CD14-positive monocyte (primary cell): ENCODE measurements around the gene ADH6. TPM values are rescaled to one million over a fixed set of nuclear protein-coding genes. Genes with fewer than 3 reads are reported as not detected.

Experiments used
- DNase-seq, 3 donors: peaks; one replicate each; pipeline ENCODE4 v3.0.0-alpha.2; 2011 to 2022
- H2AFZ ChIP-seq: 2 replicates; pipeline ENCODE4 v1.6.0; 2012; ENCODE audit warnings: mild to moderate bottlenecking, low read depth, low read length, inconsistent platforms; ENCODE audit not compliant: insufficient read depth, poor library complexity, severe bottlenecking
- H3K27ac ChIP-seq, 2 donors: 1 replicate in 1 of 2; 2 replicates in 1 of 2; pipeline ENCODE4 v1.5.1; 2012 to 2013; ENCODE audit warnings: low read length in 2 of 2, control low read depth in 1 of 2, inconsistent platforms in 1 of 2, low read depth in 1 of 2, mild to moderate bottlenecking in 1 of 2
- H3K27me3 ChIP-seq, 2 donors: one replicate each; pipeline versions ENCODE4 v1.6.0 to v1.6.1; 2011 to 2013; ENCODE audit warnings: low read length in 2 of 2; ENCODE audit not compliant: control insufficient read depth in 2 of 2, insufficient read depth in 2 of 2
- H3K36me3 ChIP-seq, 2 donors: replicated peaks in 1 of 2; 1 replicate in 1 of 2; 2 replicates in 1 of 2; pipeline versions ENCODE4 v1.5.1 to v1.6.1; 2012 to 2013; ENCODE audit warnings: low read length in 2 of 2, control low read depth in 1 of 2, inconsistent platforms in 1 of 2, mild to moderate bottlenecking in 1 of 2; ENCODE audit not compliant: insufficient read depth in 2 of 2, control insufficient read depth in 1 of 2
- H3K4me1 ChIP-seq, 2 donors: 1 replicate in 1 of 2; 2 replicates in 1 of 2; pipeline versions ENCODE4 v1.5.1 to v1.6.1; 2012 to 2013; ENCODE audit warnings: low read length in 2 of 2, control low read depth in 1 of 2, inconsistent platforms in 1 of 2, mild to moderate bottlenecking in 1 of 2, moderate library complexity in 1 of 2; ENCODE audit not compliant: insufficient read depth in 2 of 2, control insufficient read depth in 1 of 2
- H3K4me2 ChIP-seq: replicated peaks from 2 replicates; pipeline ENCODE3; 2012; ENCODE audit warnings: low read length, moderate library complexity, mild to moderate bottlenecking; ENCODE audit not compliant: poor library complexity, severe bottlenecking; ENCODE audit errors: extremely low read depth
- H3K4me3 ChIP-seq, 3 experiments: fragments of 200-600 bp in 1 of 3; sonication (generic) in 1 of 3; replicated peaks in 1 of 3; 1 replicate in 2 of 3; 2 replicates in 1 of 3; pipeline ENCODE4 v1.5.1; 2011 to 2013; ENCODE audit warnings: low read length in 3 of 3, mild to moderate bottlenecking in 3 of 3, control low read depth in 2 of 3, low read depth in 2 of 3, inconsistent platforms in 1 of 3, moderate library complexity in 1 of 3
- H3K79me2 ChIP-seq: 2 replicates; pipeline ENCODE4 v1.6.0; 2012; ENCODE audit warnings: mild to moderate bottlenecking, control low read depth, inconsistent platforms, low read length, moderate library complexity; ENCODE audit not compliant: insufficient read depth
- H3K9ac ChIP-seq: 2 replicates; pipeline ENCODE4 v1.6.0; 2017; ENCODE audit warnings: low read length, mild to moderate bottlenecking; ENCODE audit not compliant: insufficient read depth, poor library complexity, severe bottlenecking
- H3K9me3 ChIP-seq, 2 donors: replicated peaks in 1 of 2; 1 replicate in 1 of 2; 2 replicates in 1 of 2; pipeline versions ENCODE4 v1.5.1 to v1.6.1; 2012 to 2013; ENCODE audit warnings: low read length in 2 of 2, control low read depth in 1 of 2; ENCODE audit not compliant: control insufficient read depth in 1 of 2, insufficient read depth in 1 of 2
- H4K20me1 ChIP-seq: 2 replicates; pipeline ENCODE4 v1.6.0; 2012; ENCODE audit warnings: mild to moderate bottlenecking, low read length, control low read depth, moderate library complexity; ENCODE audit not compliant: insufficient read depth
- H3K27ac Mint-ChIP-seq, 7 donors: one replicate each; pipeline ENCODE4 v1.8.0; 2020; ENCODE audit warnings: mild to moderate bottlenecking in 7 of 7, mixed read lengths in 7 of 7, moderate library complexity in 6 of 7, inconsistent platforms in 2 of 7
- H3K27me3 Mint-ChIP-seq, 3 donors: one replicate each; pipeline ENCODE4 v1.8.0; 2021 to 2022; ENCODE audit warnings: low read depth in 3 of 3, mild to moderate bottlenecking in 3 of 3, mixed read lengths in 3 of 3, moderate library complexity in 3 of 3, inconsistent platforms in 1 of 3
- H3K36me3 Mint-ChIP-seq, 2 donors: one replicate each; pipeline ENCODE4 v1.8.0; 2020; ENCODE audit warnings: mixed read lengths in 2 of 2, inconsistent platforms in 1 of 2, mild to moderate bottlenecking in 1 of 2
- H3K4me1 Mint-ChIP-seq: one replicate; pipeline ENCODE4 v1.8.0; 2020; ENCODE audit warnings: mild to moderate bottlenecking, mixed read lengths
- H3K4me3 Mint-ChIP-seq, 2 donors: one replicate each; pipeline ENCODE4 v1.8.0; 2020; ENCODE audit warnings: mild to moderate bottlenecking in 2 of 2, mixed read lengths in 2 of 2, moderate library complexity in 1 of 2
- H3K9me3 Mint-ChIP-seq, 7 donors: one replicate each; pipeline ENCODE4 v1.8.0; 2020 to 2022; ENCODE audit warnings: mixed read lengths in 7 of 7, mild to moderate bottlenecking in 6 of 7, moderate library complexity in 6 of 7, inconsistent platforms in 2 of 7
- WGBS: methylation state at CpG from one replicate; pipeline ENCODE4 v1.1.5; 2013; ENCODE audit warnings: missing lambda C conversion rate; ENCODE audit not compliant: insufficient coverage; 5-methylcytosine and 5-hydroxymethylcytosine counted together
- intact Hi-C, 2 donors: fragments of 100-400 bp; cut with micrococcal nuclease; formaldehyde crosslinking; loops; one replicate each; pipeline versions ENCODE4 v1.15.0 to v1.15.1; 2023
- polyA plus RNA-seq, 3 donors: library from polyadenylated mRNA; depleted of rRNA in 1 of 3; unstranded in 2 of 3; stranded (reverse) in 1 of 3; fragments of 300-500 nt in 2 of 3; fragments of >200 nt in 1 of 3; fragmentation: Illumina TruSeq in 2 of 3; gene quantifications; 1 replicate in 2 of 3; 2 replicates in 1 of 3; pipeline ENCODE4 v1.2.3, GENCODE V29; 2012 to 2021
- TF ChIP-seq, protein P1 (sequence below): fragments of 200-600 bp; IDR thresholded peaks from one replicate; pipeline ENCODE4 v1.8.0; 2022; ENCODE audit warnings: antibody characterized with exemption, mild to moderate bottlenecking

The ADH6 gene
- polyA plus RNA-seq, 3 donors: not detected

DNA sequence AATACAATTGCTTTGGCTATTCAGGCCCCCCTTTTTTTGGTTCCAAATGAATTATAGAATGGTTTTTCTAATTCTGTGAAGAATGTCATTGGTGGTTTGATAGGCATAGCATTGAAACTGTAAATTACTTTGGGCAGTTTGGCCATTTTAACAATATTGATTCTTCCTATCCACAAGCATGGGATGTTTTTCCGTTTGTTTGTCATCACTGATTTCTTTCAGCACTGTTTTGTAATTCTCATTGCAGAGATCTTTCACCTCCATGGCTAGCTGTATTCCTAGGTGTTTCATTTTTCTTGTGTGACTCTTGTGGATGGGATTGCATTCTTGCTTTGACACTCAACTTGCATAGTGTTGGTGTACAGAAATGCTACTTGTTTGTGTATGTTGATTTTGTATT, 33.0 kb downstream of the ADH6 start:
- Histone ChIP-seq H2AFZ (no peak overlapping the region), H3K9me3 (peaks cover 23% of the 10 kb centered on the region in 2 donors), H3K27ac (no peak overlapping the region), H3K4me3 (no peak overlapping the region), H4K20me1 (no peaks in the 10 kb centered on the region), H3K27me3 (no peaks in the 10 kb centered on the region), H3K79me2 (no peaks in the 10 kb centered on the region), H3K4me1 (no peaks in the 10 kb centered on the region), H3K4me2 (no peak overlapping the region), H3K9ac (no peak overlapping the region), H3K36me3 (no peaks in the 10 kb centered on the region)
- H3K27me3 Mint-ChIP-seq: peaks cover 0 to 1% (median 0%) of the 10 kb centered on the region in 3 donors
- no peak for DNase-seq
- no peaks in the 10 kb centered on the region for H3K36me3 Mint-ChIP-seq
- TF ChIP-seq, protein P1, sequence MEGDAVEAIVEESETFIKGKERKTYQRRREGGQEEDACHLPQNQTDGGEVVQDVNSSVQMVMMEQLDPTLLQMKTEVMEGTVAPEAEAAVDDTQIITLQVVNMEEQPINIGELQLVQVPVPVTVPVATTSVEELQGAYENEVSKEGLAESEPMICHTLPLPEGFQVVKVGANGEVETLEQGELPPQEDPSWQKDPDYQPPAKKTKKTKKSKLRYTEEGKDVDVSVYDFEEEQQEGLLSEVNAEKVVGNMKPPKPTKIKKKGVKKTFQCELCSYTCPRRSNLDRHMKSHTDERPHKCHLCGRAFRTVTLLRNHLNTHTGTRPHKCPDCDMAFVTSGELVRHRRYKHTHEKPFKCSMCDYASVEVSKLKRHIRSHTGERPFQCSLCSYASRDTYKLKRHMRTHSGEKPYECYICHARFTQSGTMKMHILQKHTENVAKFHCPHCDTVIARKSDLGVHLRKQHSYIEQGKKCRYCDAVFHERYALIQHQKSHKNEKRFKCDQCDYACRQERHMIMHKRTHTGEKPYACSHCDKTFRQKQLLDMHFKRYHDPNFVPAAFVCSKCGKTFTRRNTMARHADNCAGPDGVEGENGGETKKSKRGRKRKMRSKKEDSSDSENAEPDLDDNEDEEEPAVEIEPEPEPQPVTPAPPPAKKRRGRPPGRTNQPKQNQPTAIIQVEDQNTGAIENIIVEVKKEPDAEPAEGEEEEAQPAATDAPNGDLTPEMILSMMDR: no peak
- WGBS: no CpG with 5 or more reads among the region's 1 CpG
- peaks cover 11 to 28% (median 24%) of the 10 kb centered on the region in 7 donors for H3K9me3 Mint-ChIP-seq
- no peak overlapping the region for H3K4me3 Mint-ChIP-seq
- intact Hi-C loops: no loop called here
- H3K27ac Mint-ChIP-seq: no peak overlapping the region
- H3K4me1 Mint-ChIP-seq: no peaks in the 10 kb centered on the region

DNA sequence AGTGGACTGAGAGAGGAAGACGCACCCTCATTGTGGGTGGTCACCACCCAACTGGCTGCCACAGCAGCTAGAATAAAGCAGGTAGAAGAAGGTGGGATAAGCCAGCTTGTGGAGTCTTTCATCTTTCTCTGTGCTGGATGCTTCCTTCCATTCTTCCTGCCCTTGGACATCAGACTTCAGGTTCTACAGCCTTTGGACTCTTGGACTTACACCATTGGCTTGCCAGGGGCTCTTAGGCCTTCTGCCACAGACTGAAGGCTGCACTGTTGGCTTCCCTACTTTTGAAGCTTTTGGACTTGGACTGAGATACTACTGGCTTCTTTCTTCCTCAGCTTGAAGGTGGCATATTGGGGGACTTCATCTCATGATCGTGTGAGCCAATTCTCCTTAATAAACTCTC, 33.5 kb downstream of the ADH6 start:
- Histone ChIP-seq H3K79me2 (no peaks in the 10 kb centered on the region), H3K4me1 (no peaks in the 10 kb centered on the region), H3K4me3 (no peak overlapping the region), H3K27me3 (no peaks in the 10 kb centered on the region), H3K36me3 (no peaks in the 10 kb centered on the region), H3K27ac (no peak overlapping the region), H3K4me2 (no peak overlapping the region), H3K9ac (no peak overlapping the region), H4K20me1 (no peaks in the 10 kb centered on the region), H3K9me3 (peaks cover 20 to 23% of the 10 kb centered on the region in 2 donors), H2AFZ (no peak overlapping the region)
- Mint-ChIP-seq H3K4me1 (no peaks in the 10 kb centered on the region), H3K4me3 (no peak overlapping the region), H3K27ac (no peak overlapping the region), H3K9me3 (peaks cover 10 to 26% (median 23%) of the 10 kb centered on the region in 7 donors), H3K27me3 (peaks cover 0 to 1% (median 0%) of the 10 kb centered on the region in 3 donors), H3K36me3 (no peaks in the 10 kb centered on the region)
- 89% methylated on average over 1 of the region's 2 CpGs for WGBS
- intact Hi-C loops: no loop called here
- DNase-seq: no peak
- TF ChIP-seq, protein P1: no peak
